IPS DF 6.9 (cell line): Measurements from ENCODE around the gene POLR1C.

Source experiments
- DNase-seq: peaks from one replicate; pipeline ENCODE4 v3.0.0-alpha.2; 2013; ENCODE audit warnings: low read depth, low spot score
- H3K27ac ChIP-seq: one replicate; pipeline ENCODE4 v1.5.1; 2013; ENCODE audit warnings: low read length, control low read depth
- H3K27me3 ChIP-seq: 2 replicates; pipeline ENCODE4 v1.6.1; 2013; ENCODE audit warnings: mild to moderate bottlenecking, low read length; ENCODE audit not compliant: control insufficient read depth, insufficient read depth
- H3K36me3 ChIP-seq: 2 replicates; pipeline ENCODE4 v1.6.1; 2013; ENCODE audit warnings: low read length; ENCODE audit not compliant: control insufficient read depth, insufficient read depth
- H3K4me1 ChIP-seq: 2 replicates; pipeline ENCODE4 v1.6.1; 2013; ENCODE audit warnings: low read length; ENCODE audit not compliant: control insufficient read depth, insufficient read depth
- H3K4me3 ChIP-seq: 2 replicates; pipeline ENCODE4 v1.5.1; 2013; ENCODE audit warnings: mild to moderate bottlenecking, low read length
- H3K9me3 ChIP-seq: 2 replicates; pipeline ENCODE4 v1.6.1; 2013; ENCODE audit warnings: low read length, inconsistent platforms; ENCODE audit not compliant: control insufficient read depth, insufficient read depth
- WGBS: extraction: QIAGEN DNeasy Blood & Tissue Kit; methylation state at CpG from one replicate; pipeline ENCODE4 v1.1.7; 2013; ENCODE audit warnings: mixed read lengths, missing lambda C conversion rate; ENCODE audit not compliant: insufficient read length, insufficient coverage; 5-methylcytosine and 5-hydroxymethylcytosine counted together

POLR1C gene

GRCh38 chr6:43476746-43477145, 40.1 kb upstream of the POLR1C start:
- no peak for DNase-seq
- no CpG with 5 or more reads among the region's 2 CpGs for WGBS
- H3K4me1 ChIP-seq = peaks cover 2% of the 10 kb centered on the region; the same call in 1 of the 2 replicates
- H3K27ac ChIP-seq = no peak overlapping the region
- H3K36me3 ChIP-seq = no peaks in the 10 kb centered on the region
- no peak overlapping the region; the same call in 1 of the 2 replicates for H3K4me3 ChIP-seq
- H3K27me3 ChIP-seq = no peaks in the 10 kb centered on the region; the same call in 1 of the 2 replicates
- no peaks in the 10 kb centered on the region for H3K9me3 ChIP-seq

- H3K9me3 ChIP-seq = no peaks in the 10 kb centered on the region
- no CpG with 5 or more reads among the region's 34 CpGs for WGBS
- peak within 1 kb of the TSS; percentile 90; the same call in 1 of the 2 replicates for H3K4me3 ChIP-seq
- peak; percentile 83 for DNase-seq
- H3K4me1 ChIP-seq = peaks cover 5% of the 10 kb centered on the region; the same call in 1 of the 2 replicates
- H3K27me3 ChIP-seq = no peaks in the 10 kb centered on the region; the same call in 1 of the 2 replicates
- no peak within 1 kb of the TSS for H3K27ac ChIP-seq
- no peaks in the 10 kb centered on the region for H3K36me3 ChIP-seq
These were observed 39.5 kb upstream of the POLR1C start, which contains the start of gene TJAP1 for GRCh38 chr6:43477235-43478007. TJAP1 (plus strand) TSS chr6:43477570; CDS start chr6:43499002, 21,432 bp downstream.

- peaks cover 5% of the 10 kb centered on the region; the same call in 1 of the 2 replicates for H3K4me1 ChIP-seq
- WGBS = no CpG with 5 or more reads among the region's 3 CpGs
- H3K27me3 ChIP-seq = no peaks in the 10 kb centered on the region; the same call in 1 of the 2 replicates
- H3K27ac ChIP-seq = no peak overlapping the region
- H3K9me3 ChIP-seq = no peaks in the 10 kb centered on the region
- no peak for DNase-seq
- peak overlapping the region; percentile 90; the same call in 1 of the 2 replicates for H3K4me3 ChIP-seq
- no peaks in the 10 kb centered on the region for H3K36me3 ChIP-seq
These were observed 38.9 kb upstream of the POLR1C start for GRCh38 chr6:43478008-43478372.

GRCh38 chr6:43481075-43481474, 35.8 kb upstream of the POLR1C start:
- no peak overlapping the region for H3K27ac ChIP-seq
- H3K4me1 ChIP-seq = peaks cover 5% of the 10 kb centered on the region; the same call in 1 of the 2 replicates
- H3K27me3 ChIP-seq = no peaks in the 10 kb centered on the region
- WGBS = no CpG with 5 or more reads among the region's 2 CpGs
- DNase-seq = no peak
- no peak overlapping the region for H3K4me3 ChIP-seq
- H3K9me3 ChIP-seq = no peaks in the 10 kb centered on the region
- no peaks in the 10 kb centered on the region for H3K36me3 ChIP-seq

GRCh38 chr6:43481591-43482236, 35.2 kb upstream of the POLR1C start:
- H3K36me3 ChIP-seq = no peaks in the 10 kb centered on the region
- no peaks in the 10 kb centered on the region for H3K27me3 ChIP-seq
- H3K4me1 ChIP-seq = peaks cover 5% of the 10 kb centered on the region; the same call in 1 of the 2 replicates
- no peak overlapping the region for H3K27ac ChIP-seq
- DNase-seq = no peak
- no peak overlapping the region for H3K4me3 ChIP-seq
- no CpG with 5 or more reads among the region's 11 CpGs for WGBS
- H3K9me3 ChIP-seq = no peaks in the 10 kb centered on the region

- Histone ChIP-seq H3K36me3 (no peaks in the 10 kb centered on the region), H3K9me3 (no peaks in the 10 kb centered on the region), H3K27me3 (no peaks in the 10 kb centered on the region), H3K27ac (no peak overlapping the region), H3K4me1 (no peaks in the 10 kb centered on the region), H3K4me3 (no peak overlapping the region)
- DNase-seq = no peak
- WGBS = no CpG with 5 or more reads among the region's 4 CpGs
These were observed 28.1 kb upstream of the POLR1C start for GRCh38 chr6:43488667-43489276.

- Histone ChIP-seq H3K4me3 (no peak overlapping the region), H3K9me3 (no peaks in the 10 kb centered on the region), H3K27me3 (no peaks in the 10 kb centered on the region), H3K36me3 (no peaks in the 10 kb centered on the region), H3K27ac (no peak overlapping the region), H3K4me1 (no peaks in the 10 kb centered on the region)
- no peak for DNase-seq
- WGBS = no CpG with 5 or more reads among the region's 12 CpGs
These were observed 27.4 kb upstream of the POLR1C start for GRCh38 chr6:43489277-43490072.

GRCh38 chr6:43490523-43490939, 26.4 kb upstream of the POLR1C start:
- no peak overlapping the region for H3K27ac ChIP-seq
- H3K36me3 ChIP-seq = no peaks in the 10 kb centered on the region
- no peaks in the 10 kb centered on the region for H3K27me3 ChIP-seq
- no CpG with 5 or more reads among the region's 6 CpGs for WGBS
- no peaks in the 10 kb centered on the region for H3K9me3 ChIP-seq
- no peak for DNase-seq
- H3K4me3 ChIP-seq = no peak overlapping the region
- H3K4me1 ChIP-seq = peaks cover 5% of the 10 kb centered on the region; the same call in 1 of the 2 replicates

- H3K9me3 ChIP-seq = no peaks in the 10 kb centered on the region
- DNase-seq = no peak
- no peak overlapping the region for H3K4me3 ChIP-seq
- no peaks in the 10 kb centered on the region for H3K27me3 ChIP-seq
- WGBS = no CpG with 5 or more reads among the region's 10 CpGs
- no peaks in the 10 kb centered on the region for H3K36me3 ChIP-seq
- H3K4me1 ChIP-seq = peaks cover 10% of the 10 kb centered on the region
- no peak overlapping the region for H3K27ac ChIP-seq
These were observed 24.9 kb upstream of the POLR1C start for GRCh38 chr6:43491750-43492661.
